ENCODE data around the gene UTP3.

The UTP3 gene

DNA sequence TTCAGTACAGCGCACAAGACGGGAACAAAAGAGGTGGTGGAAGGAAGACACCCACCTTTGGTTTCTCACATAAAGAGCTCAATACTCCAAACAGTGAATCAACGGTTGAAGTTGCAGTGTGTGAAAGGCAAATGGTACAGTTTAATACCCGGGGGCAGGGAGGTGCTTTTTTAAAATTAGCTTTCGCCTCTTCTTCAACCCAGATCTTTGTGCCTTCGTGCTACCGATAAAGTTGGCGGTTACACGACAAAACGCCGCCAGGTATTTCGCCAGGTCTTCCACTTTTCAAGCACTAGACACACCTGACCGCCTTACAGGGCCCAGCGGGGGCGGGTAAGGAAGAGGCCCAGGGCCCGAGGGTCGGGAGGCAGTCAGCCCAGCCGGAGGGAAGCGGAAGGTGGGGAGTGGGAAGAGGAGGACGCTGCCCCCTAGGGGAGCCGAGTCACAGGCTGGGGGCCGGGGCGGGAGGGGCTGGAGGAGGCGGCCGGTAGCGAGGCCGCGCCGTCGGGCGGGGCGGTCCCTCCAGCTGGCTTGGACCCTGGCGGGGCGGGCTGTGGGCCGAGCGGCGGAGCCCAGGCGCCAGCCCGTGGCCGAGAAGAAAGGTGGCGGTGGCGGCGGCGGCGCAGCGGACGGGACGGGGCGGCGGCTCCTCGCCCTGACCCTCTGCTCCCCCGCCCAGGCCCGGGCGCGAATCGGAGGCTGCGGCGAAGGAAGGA, 16.0 kb downstream of the UTP3 start:
- H3K4me2 ChIP-seq (ENCODE audit: low read length), result peak overlapping the region; percentile 98
- peak overlapping the region; percentile 95 for H3K27ac ChIP-seq (ENCODE audit: low read depth, low read length)
- peak overlapping the region; percentile 90 for H3K4me3 ChIP-seq (ENCODE audit: low read length)
- H4K20me1 ChIP-seq (ENCODE audit: control insufficient read depth, insufficient read depth, low read depth, low read length), result no peaks in the 10 kb centered on the region
- no peaks in the 10 kb centered on the region for H3K9me3 ChIP-seq (ENCODE audit: control insufficient read depth, insufficient read depth, low read length)
- peaks cover 65% of the 10 kb centered on the region for H3K4me1 ChIP-seq (ENCODE audit: control insufficient read depth, low read length)
- no peak for TF ChIP-seq EZH2phosphoT487 (IDR thresholded peaks at IDR 0.05; ENCODE audit: borderline replicate concordance, low read length)
- TF ChIP-seq, protein P1, sequence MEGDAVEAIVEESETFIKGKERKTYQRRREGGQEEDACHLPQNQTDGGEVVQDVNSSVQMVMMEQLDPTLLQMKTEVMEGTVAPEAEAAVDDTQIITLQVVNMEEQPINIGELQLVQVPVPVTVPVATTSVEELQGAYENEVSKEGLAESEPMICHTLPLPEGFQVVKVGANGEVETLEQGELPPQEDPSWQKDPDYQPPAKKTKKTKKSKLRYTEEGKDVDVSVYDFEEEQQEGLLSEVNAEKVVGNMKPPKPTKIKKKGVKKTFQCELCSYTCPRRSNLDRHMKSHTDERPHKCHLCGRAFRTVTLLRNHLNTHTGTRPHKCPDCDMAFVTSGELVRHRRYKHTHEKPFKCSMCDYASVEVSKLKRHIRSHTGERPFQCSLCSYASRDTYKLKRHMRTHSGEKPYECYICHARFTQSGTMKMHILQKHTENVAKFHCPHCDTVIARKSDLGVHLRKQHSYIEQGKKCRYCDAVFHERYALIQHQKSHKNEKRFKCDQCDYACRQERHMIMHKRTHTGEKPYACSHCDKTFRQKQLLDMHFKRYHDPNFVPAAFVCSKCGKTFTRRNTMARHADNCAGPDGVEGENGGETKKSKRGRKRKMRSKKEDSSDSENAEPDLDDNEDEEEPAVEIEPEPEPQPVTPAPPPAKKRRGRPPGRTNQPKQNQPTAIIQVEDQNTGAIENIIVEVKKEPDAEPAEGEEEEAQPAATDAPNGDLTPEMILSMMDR (IDR thresholded peaks at IDR 0.05; ENCODE audit: low read depth, low read length, poor library complexity, severe bottlenecking), result peak; percentile 58
- H3K9me2 ChIP-seq (replicated peaks; ENCODE audit: control insufficient read depth, low read length), result no peaks in the 10 kb centered on the region
- peaks cover 15% of the 10 kb centered on the region; the same call in 1 of the 2 replicates for H3K36me3 ChIP-seq (ENCODE audit: control insufficient read depth, low read length)
- no peaks in the 10 kb centered on the region for H3K27me3 ChIP-seq (ENCODE audit: control insufficient read depth, low read length)
- peaks cover 22% of the 10 kb centered on the region for H3F3A ChIP-seq (ENCODE audit: control insufficient read depth, insufficient read depth)
- H3K79me2 ChIP-seq (ENCODE audit: control insufficient read depth, low read length), result peaks cover 49% of the 10 kb centered on the region

DNA sequence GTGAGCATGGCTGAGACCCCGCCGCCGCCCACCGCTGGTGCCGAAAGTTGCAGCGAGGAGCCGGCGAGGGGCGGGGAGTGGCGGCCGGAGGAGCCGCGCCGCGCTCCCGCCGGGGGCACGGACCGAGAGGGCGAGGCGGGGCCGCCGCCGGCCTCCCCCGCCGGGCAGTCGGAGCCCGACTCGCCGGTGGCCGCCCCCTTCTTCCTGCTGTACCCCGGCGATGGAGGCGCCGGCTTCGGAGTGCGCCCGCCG, 16.5 kb downstream of the UTP3 start:
- Histone ChIP-seq H3K9me2 (replicated peaks; ENCODE audit: control insufficient read depth, low read length) (no peaks in the 10 kb centered on the region), H3K4me3 (ENCODE audit: low read length) (peak overlapping the region; percentile 90), H3K27ac (ENCODE audit: low read depth, low read length) (peak overlapping the region; percentile 95), H3K4me1 (ENCODE audit: control insufficient read depth, low read length) (peaks cover 70% of the 10 kb centered on the region), H3K4me2 (ENCODE audit: low read length) (peak overlapping the region; percentile 98), H3K27me3 (ENCODE audit: control insufficient read depth, low read length) (no peaks in the 10 kb centered on the region), H3K36me3 (ENCODE audit: control insufficient read depth, low read length) (peaks cover 19% of the 10 kb centered on the region; the same call in 1 of the 2 replicates), H3F3A (ENCODE audit: control insufficient read depth, insufficient read depth) (peaks cover 22% of the 10 kb centered on the region), H3K9me3 (ENCODE audit: control insufficient read depth, insufficient read depth, low read length) (no peaks in the 10 kb centered on the region), H3K79me2 (ENCODE audit: control insufficient read depth, low read length) (peaks cover 54% of the 10 kb centered on the region), H4K20me1 (ENCODE audit: control insufficient read depth, insufficient read depth, low read depth, low read length) (no peaks in the 10 kb centered on the region)
- no peak for TF ChIP-seq EZH2phosphoT487 (IDR thresholded peaks at IDR 0.05; ENCODE audit: borderline replicate concordance, low read length)
- TF ChIP-seq, protein P1 (IDR thresholded peaks at IDR 0.05; ENCODE audit: low read depth, low read length, poor library complexity, severe bottlenecking), result no peak

DNA sequence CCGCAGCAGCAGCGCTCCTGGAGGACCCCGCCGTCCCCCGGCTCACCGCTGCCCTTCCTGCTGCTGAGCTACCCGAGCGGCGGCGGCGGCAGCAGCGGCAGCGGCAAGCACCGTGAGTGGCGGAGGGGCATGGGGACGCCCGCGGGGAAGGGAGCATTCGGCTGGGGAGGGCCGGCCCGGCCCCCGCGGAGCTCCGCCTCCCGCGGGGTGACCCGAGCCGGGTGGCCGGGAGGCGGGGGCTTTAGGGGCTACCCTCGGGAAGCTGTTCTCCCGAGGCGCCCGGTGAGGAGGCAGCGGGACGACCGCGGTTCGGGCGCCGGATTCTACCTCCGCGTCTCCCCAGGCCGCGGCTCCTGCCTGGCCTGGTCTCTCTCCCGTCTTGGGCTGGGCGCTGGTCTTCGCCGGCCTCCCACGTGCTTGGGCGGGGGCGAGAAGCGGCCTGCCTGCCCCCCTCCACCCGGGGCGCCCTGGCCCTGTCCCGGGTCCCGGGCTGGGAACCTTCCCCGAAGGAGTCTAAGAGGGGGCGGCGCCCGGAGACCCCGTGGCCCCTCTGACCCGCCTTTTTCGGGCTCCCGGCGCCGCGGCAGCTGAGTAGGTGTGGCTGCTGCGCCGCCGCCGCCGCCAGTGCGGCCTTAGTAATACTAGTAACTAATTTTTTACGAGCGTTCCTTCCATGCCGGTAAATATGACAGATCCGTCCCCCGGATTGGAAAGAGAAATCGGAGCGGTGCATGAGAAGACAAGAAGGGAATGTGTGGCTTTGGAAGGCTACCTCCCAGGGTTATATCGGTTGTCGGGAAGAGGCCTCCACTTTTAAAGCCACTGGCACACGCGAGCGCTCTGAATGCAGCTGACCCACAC, 17.1 kb downstream of the UTP3 start:
- H4K20me1 ChIP-seq (ENCODE audit: control insufficient read depth, insufficient read depth, low read depth, low read length), result no peaks in the 10 kb centered on the region
- TF ChIP-seq, protein P1 (IDR thresholded peaks at IDR 0.05; ENCODE audit: low read depth, low read length, poor library complexity, severe bottlenecking), result peak; percentile 30
- TF ChIP-seq EZH2phosphoT487 (IDR thresholded peaks at IDR 0.05; ENCODE audit: borderline replicate concordance, low read length), result no peak
- H3K4me3 ChIP-seq (ENCODE audit: low read length), result peak overlapping the region; percentile 90
- no peaks in the 10 kb centered on the region for H3K27me3 ChIP-seq (ENCODE audit: control insufficient read depth, low read length)
- no peaks in the 10 kb centered on the region for H3K9me3 ChIP-seq (ENCODE audit: control insufficient read depth, insufficient read depth, low read length)
- peaks cover 19% of the 10 kb centered on the region; the same call in 1 of the 2 replicates for H3K36me3 ChIP-seq (ENCODE audit: control insufficient read depth, low read length)
- no peaks in the 10 kb centered on the region for H3K9me2 ChIP-seq (replicated peaks; ENCODE audit: control insufficient read depth, low read length)
- H3K4me2 ChIP-seq (ENCODE audit: low read length), result peak overlapping the region; percentile 98
- H3K27ac ChIP-seq (ENCODE audit: low read depth, low read length), result peak overlapping the region; percentile 95
- peaks cover 22% of the 10 kb centered on the region for H3F3A ChIP-seq (ENCODE audit: control insufficient read depth, insufficient read depth)
- peaks cover 72% of the 10 kb centered on the region for H3K4me1 ChIP-seq (ENCODE audit: control insufficient read depth, low read length)
- H3K79me2 ChIP-seq (ENCODE audit: control insufficient read depth, low read length), result peaks cover 59% of the 10 kb centered on the region
